Thoracic aorta (tissue), 2 donors: ENCODE measurements around the gene KCNK2. TPM values are rescaled to one million over a fixed set of nuclear protein-coding genes. Genes with fewer than 3 reads are reported as not detected.

Experiments used
- ATAC-seq: fragments of 150-250 bp; one replicate; pipeline ENCODE4 v1.8.0; 2017; ENCODE audit warnings: low read depth; ENCODE audit not compliant: insufficient number of reproducible peaks, low FRiP score
- DNase-seq: peaks from one replicate; pipeline ENCODE4 v3.0.0-alpha.2; 2020; ENCODE audit warnings: low spot score
- H3K27ac ChIP-seq, 2 donors: fragments of 200-600 bp; sonication (generic); 1 replicate in 1 of 2; 2 replicates in 1 of 2; pipeline ENCODE4 v1.5.1; 2016; ENCODE audit warnings: mild to moderate bottlenecking in 2 of 2, moderate library complexity in 2 of 2
- H3K27me3 ChIP-seq: fragments of 200-600 bp; sonication (generic); replicated peaks from 2 replicates; pipeline ENCODE4 v1.6.0; 2016; ENCODE audit warnings: mild to moderate bottlenecking; ENCODE audit not compliant: insufficient read depth
- H3K36me3 ChIP-seq: fragments of 200-600 bp; sonication (generic); one replicate; pipeline ENCODE4 v1.5.1; 2016
- H3K4me1 ChIP-seq, 2 donors: fragments of 200-600 bp; sonication (generic); 1 replicate in 1 of 2; 2 replicates in 1 of 2; pipeline versions ENCODE4 v1.5.1 to v1.6.0; 2016; ENCODE audit warnings: low read depth in 2 of 2, mild to moderate bottlenecking in 1 of 2; ENCODE audit not compliant: control insufficient read depth in 1 of 2
- H3K4me3 ChIP-seq: fragments of 200-600 bp; sonication (generic); 2 replicates; pipeline ENCODE4 v1.5.1; 2016; ENCODE audit warnings: mild to moderate bottlenecking
- H3K9me3 ChIP-seq: fragments of 200-600 bp; sonication (generic); 2 replicates; pipeline ENCODE4 v1.5.1; 2016
- total RNA-seq, 2 donors: library from RNA; depleted of rRNA; stranded (reverse); fragments of >200 nt; gene quantifications; one replicate each; pipeline versions ENCODE4 v1.1.0 to v1.2.3, GENCODE V29; 2016
- TF ChIP-seq, protein P1 (sequence below): fragments of 200-600 bp; sonication (generic); IDR thresholded peaks from one replicate; pipeline ENCODE4 v1.5.1; 2019; ENCODE audit warnings: antibody characterized with exemption

KCNK2 gene
- total RNA-seq, 2 donors from 2014 or later, result 0.28 to 1.8 TPM

DNA sequence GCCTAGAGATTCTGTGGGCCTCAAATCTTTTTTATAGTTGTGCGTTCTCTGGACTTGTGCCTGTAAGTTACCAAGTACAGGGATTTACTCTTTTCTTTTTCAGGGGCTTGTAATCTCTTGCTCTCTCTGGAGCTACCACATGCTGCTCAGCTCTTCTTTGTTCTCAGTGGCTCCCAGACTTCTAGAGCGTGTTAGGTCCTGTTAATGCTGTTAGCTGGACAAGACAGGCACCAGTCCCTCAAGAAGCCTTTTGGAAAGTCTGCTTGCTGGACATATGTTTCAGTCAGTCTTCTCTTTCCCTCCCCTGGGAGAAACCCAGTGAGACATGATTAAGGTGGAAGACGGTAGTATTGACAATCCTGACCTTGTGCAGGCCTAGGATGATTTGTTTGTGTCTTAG lies 29.4 kb downstream of the KCNK2 start:
- TF ChIP-seq, protein P1, sequence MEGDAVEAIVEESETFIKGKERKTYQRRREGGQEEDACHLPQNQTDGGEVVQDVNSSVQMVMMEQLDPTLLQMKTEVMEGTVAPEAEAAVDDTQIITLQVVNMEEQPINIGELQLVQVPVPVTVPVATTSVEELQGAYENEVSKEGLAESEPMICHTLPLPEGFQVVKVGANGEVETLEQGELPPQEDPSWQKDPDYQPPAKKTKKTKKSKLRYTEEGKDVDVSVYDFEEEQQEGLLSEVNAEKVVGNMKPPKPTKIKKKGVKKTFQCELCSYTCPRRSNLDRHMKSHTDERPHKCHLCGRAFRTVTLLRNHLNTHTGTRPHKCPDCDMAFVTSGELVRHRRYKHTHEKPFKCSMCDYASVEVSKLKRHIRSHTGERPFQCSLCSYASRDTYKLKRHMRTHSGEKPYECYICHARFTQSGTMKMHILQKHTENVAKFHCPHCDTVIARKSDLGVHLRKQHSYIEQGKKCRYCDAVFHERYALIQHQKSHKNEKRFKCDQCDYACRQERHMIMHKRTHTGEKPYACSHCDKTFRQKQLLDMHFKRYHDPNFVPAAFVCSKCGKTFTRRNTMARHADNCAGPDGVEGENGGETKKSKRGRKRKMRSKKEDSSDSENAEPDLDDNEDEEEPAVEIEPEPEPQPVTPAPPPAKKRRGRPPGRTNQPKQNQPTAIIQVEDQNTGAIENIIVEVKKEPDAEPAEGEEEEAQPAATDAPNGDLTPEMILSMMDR, result no peak
- H3K4me1 ChIP-seq, result peaks cover 0 to 4% of the 10 kb centered on the region in 2 donors
- H3K4me3 ChIP-seq, result no peak overlapping the region
- H3K36me3 ChIP-seq, result no peaks in the 10 kb centered on the region
- no peak overlapping the region for H3K27ac ChIP-seq
- ATAC-seq (no peak), DNase-seq (no peak)
- H3K9me3 ChIP-seq, result no peaks in the 10 kb centered on the region
- H3K27me3 ChIP-seq, result no peaks in the 10 kb centered on the region

DNA sequence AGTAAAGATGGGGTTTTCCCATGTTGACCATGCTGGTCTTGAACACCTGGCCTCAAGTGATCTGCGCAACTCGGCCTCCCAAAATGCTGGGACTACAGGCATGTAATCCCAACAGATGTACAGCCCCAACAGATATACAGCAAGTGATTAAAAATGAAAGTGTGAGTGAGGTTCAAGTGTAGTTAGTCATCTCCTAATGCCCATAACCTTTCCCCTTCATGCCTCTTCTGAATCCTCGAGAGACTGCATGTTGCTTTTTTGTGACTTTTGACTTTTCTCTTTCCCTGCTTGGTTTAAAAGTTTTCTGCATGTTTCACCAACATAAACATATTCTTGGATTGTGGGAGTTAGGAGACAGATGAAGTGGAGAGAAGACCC lies 31.2 kb downstream of the KCNK2 start:
- Histone ChIP-seq H3K4me3 (no peak overlapping the region), H3K36me3 (no peaks in the 10 kb centered on the region), H3K27ac (no peak overlapping the region), H3K9me3 (no peaks in the 10 kb centered on the region), H3K27me3 (no peaks in the 10 kb centered on the region), H3K4me1 (peaks cover 0 to 4% of the 10 kb centered on the region in 2 donors)
- TF ChIP-seq, protein P1, result no peak
- DNase-seq (no peak), ATAC-seq (no peak)

DNA sequence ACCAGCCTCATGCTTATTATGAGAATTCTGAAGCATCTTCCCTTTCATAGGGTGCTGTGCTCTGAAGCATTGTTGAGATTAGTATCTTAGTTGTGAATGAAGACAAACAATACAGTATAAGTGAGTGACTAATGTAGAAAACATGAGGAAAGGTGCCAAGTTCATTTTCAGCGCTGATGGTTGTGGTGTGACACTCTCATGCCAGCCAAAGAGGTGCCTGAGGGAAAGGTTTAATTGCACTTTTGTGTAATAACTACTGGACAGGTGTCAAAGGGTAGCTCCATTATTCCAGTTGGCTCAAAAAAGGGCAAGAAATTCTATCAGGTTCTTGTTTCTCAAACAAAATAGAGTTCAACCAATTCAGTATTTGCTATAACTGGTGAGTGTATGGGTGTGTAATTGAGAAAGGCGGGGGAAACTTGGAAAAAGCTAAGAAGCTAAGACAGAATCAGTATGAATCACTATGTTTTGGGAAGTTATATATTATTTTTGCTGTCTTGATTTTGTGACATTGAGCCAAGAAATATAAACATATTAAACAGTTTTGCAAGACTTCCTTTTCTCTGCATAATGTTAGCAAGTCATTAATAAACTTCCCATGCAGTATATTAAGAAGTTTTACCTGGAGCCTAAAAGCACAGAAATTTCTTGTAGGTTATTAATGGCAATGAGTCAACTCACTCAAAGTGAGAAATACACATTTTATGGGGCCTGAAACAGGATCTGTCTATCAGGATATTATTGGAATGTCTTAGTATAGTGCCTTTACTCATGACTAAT lies 31.8 kb downstream of the KCNK2 start:
- Histone ChIP-seq H3K27me3 (no peaks in the 10 kb centered on the region), H3K4me1 (peaks cover 0 to 4% of the 10 kb centered on the region in 2 donors), H3K36me3 (no peaks in the 10 kb centered on the region), H3K4me3 (no peak overlapping the region), H3K9me3 (no peaks in the 10 kb centered on the region), H3K27ac (no peak overlapping the region)
- no peak for DNase-seq
- ATAC-seq, result no peak
- TF ChIP-seq, protein P1, result no peak

DNA sequence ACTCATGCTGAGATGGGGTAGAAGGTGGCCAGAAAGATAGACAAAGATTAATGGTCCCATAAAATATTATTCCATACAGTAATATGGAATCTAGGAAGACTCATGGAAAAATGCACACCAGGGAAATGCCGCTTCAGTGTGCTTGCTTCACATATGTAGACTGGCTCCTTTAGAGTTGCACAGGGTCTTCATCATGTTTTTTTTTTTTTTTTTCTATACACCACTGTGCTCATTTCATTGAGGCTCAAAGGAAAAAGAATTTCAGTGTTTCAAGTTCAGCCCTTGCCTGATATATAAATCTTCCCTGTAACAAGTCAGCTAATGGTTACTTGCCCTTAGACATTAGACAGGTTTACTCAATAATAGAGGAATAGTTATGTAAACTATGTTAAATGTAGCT lies 33.2 kb downstream of the KCNK2 start:
- Histone ChIP-seq H3K4me3 (no peak overlapping the region), H3K36me3 (no peaks in the 10 kb centered on the region), H3K4me1 (peaks cover 0 to 4% of the 10 kb centered on the region in 2 donors), H3K27ac (no peak overlapping the region), H3K27me3 (no peaks in the 10 kb centered on the region), H3K9me3 (no peaks in the 10 kb centered on the region)
- TF ChIP-seq, protein P1, result no peak
- DNase-seq (no peak), ATAC-seq (no peak)

DNA sequence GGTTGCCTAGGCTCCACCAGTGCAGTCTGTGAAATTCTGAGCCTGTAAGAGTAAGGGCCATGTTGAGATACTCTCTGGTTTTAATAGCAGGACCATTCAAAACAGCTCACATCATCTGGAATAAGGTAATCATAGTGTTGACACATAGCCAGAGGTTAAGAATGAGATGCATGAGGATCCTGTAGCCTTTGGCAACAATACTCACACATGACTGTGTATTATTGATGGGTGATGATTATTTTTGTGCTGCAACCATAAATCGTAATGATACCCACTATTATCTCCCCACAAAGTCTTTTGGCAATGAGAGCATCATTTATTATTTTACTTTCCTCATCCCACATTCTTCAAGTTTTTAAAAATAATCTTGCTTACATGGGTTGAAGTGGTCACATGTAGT lies 35.5 kb downstream of the KCNK2 start:
- Histone ChIP-seq H3K4me3 (no peak overlapping the region), H3K36me3 (no peaks in the 10 kb centered on the region), H3K9me3 (no peaks in the 10 kb centered on the region), H3K27ac (no peak overlapping the region), H3K4me1 (peaks cover 0 to 4% of the 10 kb centered on the region in 2 donors), H3K27me3 (no peaks in the 10 kb centered on the region)
- DNase-seq (no peak), ATAC-seq (no peak)
- TF ChIP-seq, protein P1, result no peak
